CD4-positive, alpha-beta T cell (primary cell): ENCODE data around the gene TTLL1. TPM values are rescaled to one million over a fixed set of nuclear protein-coding genes. Genes with fewer than 3 reads are reported as not detected.
A peak's percentile ranks its signal among the peaks of the same experiment; 100 is the strongest.

Source experiments
- ATAC-seq: fragments of 200-7000 bp; cut with Tn5 transposase; one replicate; pipeline ENCODE4 v1.10.0; 2022; ENCODE audit warnings: mild to moderate bottlenecking; ENCODE audit not compliant: poor library complexity
- CTCF ChIA-PET: fragments of 350-600 bp; sonication (Branson Sonifier 250); formaldehyde crosslinking; loops from one replicate; lab custom pipeline; 2021; ENCODE audit warnings: antibody characterized with exemption, inconsistent platforms; lab: Charles Lee
- POLR2A ChIA-PET: fragments of 350-600 bp; sonication (Branson Sonifier 250); formaldehyde crosslinking; loops from one replicate; lab custom pipeline; 2021; ENCODE audit warnings: antibody characterized with exemption, inconsistent platforms; lab: Charles Lee
- DNase-seq, 14 experiments: peaks; one replicate each; pipeline ENCODE4 v3.0.0-alpha.2; 2013 to 2020; ENCODE audit warnings: mixed read lengths in 2 of 14
- H3K27ac ChIP-seq, 2 donors: one replicate each; pipeline versions ENCODE4 v1.5.1 to v1.7.0; 2013; ENCODE audit warnings: low read length in 2 of 2, low read depth in 1 of 2, mild to moderate bottlenecking in 1 of 2
- H3K27me3 ChIP-seq, 2 experiments: 1 replicate in 1 of 2; 2 replicates in 1 of 2; pipeline versions ENCODE4 v1.6.1 to v1.7.0; 2013; ENCODE audit warnings: low read length in 2 of 2, control low read depth in 1 of 2, mild to moderate bottlenecking in 1 of 2, moderate library complexity in 1 of 2; ENCODE audit not compliant: insufficient read depth in 2 of 2, control insufficient read depth in 1 of 2
- H3K36me3 ChIP-seq: one replicate; pipeline ENCODE4 v1.6.1; 2013; ENCODE audit warnings: low read length, control low read depth; ENCODE audit not compliant: insufficient read depth
- H3K4me1 ChIP-seq: one replicate; pipeline ENCODE4 v1.6.1; 2013; ENCODE audit warnings: low read length, control low read depth; ENCODE audit not compliant: insufficient read depth
- H3K4me3 ChIP-seq: one replicate; pipeline ENCODE4 v1.5.1; 2013; ENCODE audit warnings: mild to moderate bottlenecking, low read length, moderate library complexity
- H3K9me3 ChIP-seq, 2 experiments: 1 replicate in 1 of 2; 2 replicates in 1 of 2; pipeline versions ENCODE4 v1.6.1 to v1.7.0; 2013; ENCODE audit warnings: low read length in 2 of 2, mild to moderate bottlenecking in 2 of 2, control low read depth in 1 of 2, moderate library complexity in 1 of 2; ENCODE audit not compliant: control insufficient read depth in 1 of 2, insufficient read depth in 1 of 2
- H3K27ac Mint-ChIP-seq: one replicate; pipeline ENCODE4 v1.8.0; 2020; ENCODE audit warnings: mixed read lengths
- H3K27me3 Mint-ChIP-seq: one replicate; pipeline ENCODE4 v1.8.0; 2021; ENCODE audit warnings: mixed read lengths
- H3K36me3 Mint-ChIP-seq: one replicate; pipeline ENCODE4 v1.8.0; 2021; ENCODE audit warnings: low read depth, mixed read lengths
- H3K4me1 Mint-ChIP-seq: one replicate; pipeline ENCODE4 v1.8.0; 2021; ENCODE audit warnings: low read depth, mixed read lengths
- H3K4me3 Mint-ChIP-seq: one replicate; pipeline ENCODE4 v1.8.0; 2020; ENCODE audit warnings: mild to moderate bottlenecking, mixed read lengths
- H3K9me3 Mint-ChIP-seq: one replicate; pipeline ENCODE4 v1.8.0; 2020; ENCODE audit warnings: mixed read lengths
- intact Hi-C, 2 experiments: fragments of 100-400 bp; cut with DNase I in 1 of 2; cut with micrococcal nuclease in 1 of 2; formaldehyde crosslinking; loops; one replicate each; pipeline versions ENCODE4 v1.15.1 to v1.9.0; 2023 to 2025; cut with DNase I, micrococcal nuclease
- total RNA-seq, 174 experiments: library from RNA in 2 of 174; stranded (reverse) in 2 of 174; gene quantifications; one replicate each; pipeline ENCODE4 v1.2.3 and lab custom pipeline; 2021 to 2026
- TF ChIP-seq, protein P1 (sequence below): fragments of 200-600 bp; IDR thresholded peaks from one replicate; pipeline ENCODE4 v1.8.0; 2022; ENCODE audit warnings: antibody characterized with exemption, mild to moderate bottlenecking

TTLL1 gene
- total RNA-seq, 2 experiments from 2014 or later: 2.6 to 2.8 TPM

DNA sequence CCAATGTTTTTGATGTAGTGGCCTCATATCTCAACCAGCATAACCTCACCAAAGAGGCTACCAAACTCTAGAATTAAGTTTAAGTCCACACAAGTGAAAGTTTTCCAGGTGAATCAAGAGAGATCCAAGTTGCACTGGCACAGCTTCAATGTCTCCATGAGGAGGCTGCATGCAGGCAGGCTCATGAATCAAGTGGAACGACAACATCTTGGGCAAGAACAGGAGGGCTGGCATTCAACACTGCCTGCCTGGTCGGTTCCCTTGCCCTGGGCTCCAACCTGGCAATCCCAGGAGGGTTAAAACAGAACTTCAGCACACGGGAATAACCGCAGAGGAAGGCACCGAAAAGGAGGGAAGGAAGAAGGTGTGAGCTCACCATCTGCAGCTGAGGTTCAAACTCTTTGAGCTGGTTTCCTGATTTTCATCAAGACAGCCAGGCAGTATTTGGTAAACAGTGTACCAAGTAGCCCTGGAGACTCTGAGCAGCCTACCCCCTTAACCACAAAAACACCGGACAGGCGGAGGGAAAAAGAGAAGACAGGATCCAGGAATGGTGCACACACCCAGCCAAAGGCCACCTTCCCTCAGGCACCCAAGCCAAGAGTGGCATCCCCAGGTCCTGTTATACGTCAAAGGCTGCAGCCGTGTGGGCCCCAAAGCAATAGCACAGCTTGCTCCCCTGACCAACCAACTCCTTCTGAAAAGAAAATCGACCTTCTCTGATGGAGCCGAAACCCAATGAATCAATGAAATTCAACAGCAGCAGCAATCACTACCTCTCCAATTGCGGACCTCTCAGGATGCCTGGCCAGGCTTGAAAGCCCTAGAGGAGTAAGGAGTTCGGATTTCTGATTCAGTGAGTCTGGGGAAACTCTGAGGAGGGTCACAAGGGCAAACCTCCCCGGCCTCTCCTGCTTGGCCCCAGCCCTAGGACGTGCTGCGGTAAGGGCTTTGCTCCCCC lies 75.6 kb downstream of the TTLL1 start:
- Mint-ChIP-seq H3K4me1 (peaks cover 50% of the 10 kb centered on the region), H3K4me3 (peak overlapping the region; percentile 98), H3K27ac (peak overlapping the region; percentile 98), H3K27me3 (no peaks in the 10 kb centered on the region), H3K9me3 (no peaks in the 10 kb centered on the region), H3K36me3 (peaks cover 9% of the 10 kb centered on the region)
- H3K27ac ChIP-seq: peak overlapping the region; percentile 1 to 35
- no peaks in the 10 kb centered on the region for H3K27me3 ChIP-seq
- intact Hi-C loops: loop anchor here in 1 of 2 experiments (1.0 to 10.0 kb wide), 4 partner anchors 131 to 1481 kb away; partner anchors contain the start of genes ARFGAP3, MCAT, RTL6 and TTLL12
- no peaks in the 10 kb centered on the region for H3K9me3 ChIP-seq
- peak overlapping the region; percentile 91 for H3K4me3 ChIP-seq
- TF ChIP-seq, protein P1, sequence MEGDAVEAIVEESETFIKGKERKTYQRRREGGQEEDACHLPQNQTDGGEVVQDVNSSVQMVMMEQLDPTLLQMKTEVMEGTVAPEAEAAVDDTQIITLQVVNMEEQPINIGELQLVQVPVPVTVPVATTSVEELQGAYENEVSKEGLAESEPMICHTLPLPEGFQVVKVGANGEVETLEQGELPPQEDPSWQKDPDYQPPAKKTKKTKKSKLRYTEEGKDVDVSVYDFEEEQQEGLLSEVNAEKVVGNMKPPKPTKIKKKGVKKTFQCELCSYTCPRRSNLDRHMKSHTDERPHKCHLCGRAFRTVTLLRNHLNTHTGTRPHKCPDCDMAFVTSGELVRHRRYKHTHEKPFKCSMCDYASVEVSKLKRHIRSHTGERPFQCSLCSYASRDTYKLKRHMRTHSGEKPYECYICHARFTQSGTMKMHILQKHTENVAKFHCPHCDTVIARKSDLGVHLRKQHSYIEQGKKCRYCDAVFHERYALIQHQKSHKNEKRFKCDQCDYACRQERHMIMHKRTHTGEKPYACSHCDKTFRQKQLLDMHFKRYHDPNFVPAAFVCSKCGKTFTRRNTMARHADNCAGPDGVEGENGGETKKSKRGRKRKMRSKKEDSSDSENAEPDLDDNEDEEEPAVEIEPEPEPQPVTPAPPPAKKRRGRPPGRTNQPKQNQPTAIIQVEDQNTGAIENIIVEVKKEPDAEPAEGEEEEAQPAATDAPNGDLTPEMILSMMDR: no peak
- DNase-seq: peak in 2 of 14 experiments; percentile 25 to 85
- ChIA-PET CTCF (interaction anchor here (0.6 kb wide), 1 partner anchor 79 kb away, joined by 3 read pairs; no protein-coding TSS in a partner anchor), POLR2A (interaction anchor here (0.8 to 1.9 kb wide), 9 partner anchors 9 to 174 kb away, joined by 3 to 16 read pairs (median 4); partner anchors contain the start of gene TTLL12)
- H3K36me3 ChIP-seq: no peaks in the 10 kb centered on the region
- peaks cover 23% of the 10 kb centered on the region for H3K4me1 ChIP-seq
- no peak for ATAC-seq

DNA sequence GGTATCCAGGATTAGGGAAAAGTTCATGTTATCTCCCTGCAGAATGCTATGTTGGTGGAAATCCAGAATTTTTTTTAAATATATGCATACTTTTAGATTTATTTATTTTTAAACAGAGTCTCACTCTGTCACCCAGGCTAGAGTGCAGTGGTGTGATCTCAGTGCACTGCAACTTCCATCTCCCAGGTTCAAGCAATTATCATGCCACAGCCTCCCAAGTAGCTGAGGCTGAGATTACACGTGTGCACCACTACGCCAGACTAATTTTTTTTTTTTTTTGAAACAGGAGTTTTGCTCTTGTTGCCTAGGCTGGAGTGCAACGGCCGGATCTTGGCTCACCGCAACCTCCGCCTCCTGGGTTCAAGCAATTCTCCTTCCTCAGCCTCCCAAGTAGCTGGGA lies 76.8 kb downstream of the TTLL1 start:
- CTCF ChIA-PET: no interaction called here
- H3K27ac ChIP-seq: no peak overlapping the region
- no peak overlapping the region for H3K27ac Mint-ChIP-seq
- intact Hi-C loops: loop anchor here in 1 of 2 experiments (5.0 to 10.0 kb wide), 3 partner anchors 132 to 1482 kb away; partner anchors contain the start of genes MCAT, RTL6 and TTLL12
- H3K27me3 Mint-ChIP-seq: no peaks in the 10 kb centered on the region
- ATAC-seq (no peak), DNase-seq (no peak)
- no peaks in the 10 kb centered on the region for H3K9me3 Mint-ChIP-seq
- POLR2A ChIA-PET: interaction anchor here (0.6 to 0.8 kb wide), 2 partner anchors 8 to 236 kb away, joined by 4 to 5 read pairs; no protein-coding TSS in a partner anchor
- H3K9me3 ChIP-seq: no peaks in the 10 kb centered on the region
- no peaks in the 10 kb centered on the region for H3K27me3 ChIP-seq
- peaks cover 9% of the 10 kb centered on the region for H3K36me3 Mint-ChIP-seq
- peak overlapping the region; percentile 76 for H3K4me3 Mint-ChIP-seq
- TF ChIP-seq, protein P1: no peak
- H3K4me3 ChIP-seq: no peak overlapping the region
- H3K4me1 ChIP-seq: peaks cover 29% of the 10 kb centered on the region
- H3K4me1 Mint-ChIP-seq: peaks cover 57% of the 10 kb centered on the region
- H3K36me3 ChIP-seq: no peaks in the 10 kb centered on the region

DNA sequence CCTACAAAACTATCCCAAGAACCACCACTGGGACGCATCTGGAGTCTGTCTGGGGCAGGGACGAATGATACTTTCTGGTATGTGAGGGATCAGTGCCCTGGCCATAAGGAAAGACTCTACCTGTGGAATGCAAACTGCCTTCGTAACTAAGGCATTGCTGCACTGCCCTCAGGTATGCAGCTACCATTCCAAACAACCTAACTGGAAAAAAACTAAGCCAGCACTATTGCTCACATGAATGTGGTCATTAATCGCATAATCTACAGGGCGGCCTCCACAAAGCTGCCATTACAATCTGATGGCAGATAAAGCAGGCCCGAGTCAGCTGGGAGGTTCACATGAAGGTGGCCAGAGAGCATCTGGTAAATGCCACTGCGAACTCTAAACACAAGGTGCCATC lies 78.1 kb downstream of the TTLL1 start:
- CTCF ChIA-PET: no interaction called here
- H3K27ac ChIP-seq: no peak overlapping the region
- H3K9me3 ChIP-seq: no peaks in the 10 kb centered on the region
- intact Hi-C loops: loop anchor here in 1 of 2 experiments (5.0 to 10.0 kb wide), 3 partner anchors 134 to 1484 kb away; partner anchors contain the start of genes MCAT, RTL6 and TTLL12
- no peak overlapping the region for H3K4me3 ChIP-seq
- POLR2A ChIA-PET: no interaction called here
- Mint-ChIP-seq H3K9me3 (no peaks in the 10 kb centered on the region), H3K27me3 (no peaks in the 10 kb centered on the region), H3K4me3 (peak overlapping the region; percentile 18), H3K36me3 (peaks cover 9% of the 10 kb centered on the region), H3K4me1 (peaks cover 66% of the 10 kb centered on the region), H3K27ac (no peak overlapping the region)
- H3K4me1 ChIP-seq: peaks cover 29% of the 10 kb centered on the region
- H3K27me3 ChIP-seq: no peaks in the 10 kb centered on the region
- TF ChIP-seq, protein P1: no peak
- ATAC-seq: no peak
- no peaks in the 10 kb centered on the region for H3K36me3 ChIP-seq
- DNase-seq: no peak
